Testis (tissue), 3 donors: ENCODE data around the gene CARD8. TPM values are rescaled to one million over a fixed set of nuclear protein-coding genes. Genes with fewer than 3 reads are reported as not detected.
A peak's percentile ranks its signal among the peaks of the same experiment; 100 is the strongest.

Experiments used
- DNase-seq: peaks from one replicate; pipeline ENCODE4 v3.0.0-alpha.2; 2019
- H3K27ac ChIP-seq, 2 donors: fragments of 200-600 bp; sonication (generic); one replicate each; pipeline ENCODE4 v1.5.1; 2019
- H3K27me3 ChIP-seq: fragments of 200-600 bp; sonication (generic); one replicate; pipeline ENCODE4 v1.5.1; 2019
- H3K36me3 ChIP-seq: fragments of 200-600 bp; sonication (generic); one replicate; pipeline ENCODE4 v1.5.1; 2017; ENCODE audit warnings: low read depth; ENCODE audit errors: missing control alignments
- H3K4me1 ChIP-seq: fragments of 200-600 bp; sonication (generic); one replicate; pipeline ENCODE4 v1.5.1; 2019
- H3K4me3 ChIP-seq, 2 donors: fragments of 200-600 bp; sonication (generic); one replicate each; pipeline ENCODE4 v1.5.1; 2017 to 2019
- H3K9me3 ChIP-seq: fragments of 200-600 bp; sonication (generic); one replicate; pipeline ENCODE4 v1.5.1; 2017
- CTCF ChIP-seq, 3 experiments: fragments of 450-650 bp in 2 of 3; fragments of 200-600 bp in 1 of 3; sonication (generic) in 1 of 3; IDR thresholded peaks; one replicate each; pipeline ENCODE4 v1.5.1; 2016 to 2019; ENCODE audit warnings: antibody characterized with exemption in 3 of 3, mild to moderate bottlenecking in 2 of 3, moderate library complexity in 1 of 3
- POLR2A ChIP-seq: fragments of 450-650 bp; IDR thresholded peaks from one replicate; pipeline ENCODE4 v1.6.1; 2017; ENCODE audit warnings: antibody characterized with exemption, mild to moderate bottlenecking, moderate library complexity
- WGBS, 2 donors: methylation state at CpG; one replicate each; pipeline ENCODE4 v1.1.5; 2018; 5-methylcytosine and 5-hydroxymethylcytosine counted together
- intact Hi-C: fragments of 100-400 bp; cut with DNase I; formaldehyde crosslinking; loops from one replicate; pipeline ENCODE4 v1.15.1; 2023; ENCODE audit warnings: low total_unique reads
- polyA plus RNA-seq: library from polyadenylated mRNA; stranded (reverse); fragments of 350-450 nt; fragmentation: Illumina TruSeq; extraction: RNeasy Lipid Tissue Mini Kit (QIAGEN cat#74804); gene quantifications from one replicate; pipeline ENCODE4 v1.2.3, GENCODE V29; 2014; ENCODE audit warnings: low read depth, low replicate concordance; ENCODE audit not compliant: insufficient read depth
- total RNA-seq, 2 donors: library from RNA; depleted of rRNA; stranded (reverse); fragments of >200 nt; gene quantifications; one replicate each; pipeline ENCODE4 v1.2.3, GENCODE V29; 2016

Gene CARD8
- total and polyA plus RNA-seq, 3 donors from 2014 or later, result 45.4 to 68.4 (median 53.9) TPM

- 0 to 1% methylated on average over 21 to 34 of the region's 34 CpGs for WGBS, 2 donors
- H3K27me3 ChIP-seq, result no peaks in the 10 kb centered on the region
- no peak for TF ChIP-seq CTCF (IDR thresholded peaks at IDR 0.05)
- TF ChIP-seq POLR2A, result peak; percentile 10
- DNase-seq, result peak; percentile 97
- peaks cover 5% of the 10 kb centered on the region for H3K4me1 ChIP-seq
- H3K9me3 ChIP-seq, result no peaks in the 10 kb centered on the region
- H3K36me3 ChIP-seq, result no peaks in the 10 kb centered on the region
- intact Hi-C loops, result no loop called here
- H3K4me3 ChIP-seq, result peak overlapping the region; percentile 53 to 82
- H3K27ac ChIP-seq, result peak overlapping the region; percentile 42 to 59
Observed at GRCh38 chr19:48203794-48204628, 51.7 kb downstream of the CARD8 start.

- H3K9me3 ChIP-seq, result no peaks in the 10 kb centered on the region
- DNase-seq, result no peak
- H3K27ac ChIP-seq, result peak overlapping the region; percentile 42 to 51
- peak overlapping the region; percentile 53 to 82 for H3K4me3 ChIP-seq
- no peaks in the 10 kb centered on the region for H3K36me3 ChIP-seq
- 2 to 19% methylated on average over 5 of the region's 5 CpGs for WGBS, 2 donors
- no peaks in the 10 kb centered on the region for H3K27me3 ChIP-seq
- no peak for TF ChIP-seq POLR2A
- intact Hi-C loops, result no loop called here
- peaks cover 5% of the 10 kb centered on the region for H3K4me1 ChIP-seq
Observed at GRCh38 chr19:48203222-48203793, 52.4 kb downstream of the CARD8 start.

- Histone ChIP-seq H3K4me3 (no peak overlapping the region), H3K36me3 (no peaks in the 10 kb centered on the region), H3K27ac (no peak overlapping the region), H3K27me3 (no peaks in the 10 kb centered on the region), H3K4me1 (peaks cover 3% of the 10 kb centered on the region), H3K9me3 (no peaks in the 10 kb centered on the region)
- WGBS, 2 donors, result 34 to 48% methylated on average over 13 of the region's 13 CpGs
- intact Hi-C loops, result no loop called here
- no peak for DNase-seq
- TF ChIP-seq POLR2A (no peak), CTCF (IDR thresholded peaks at IDR 0.05) (no peak)
Observed at GRCh38 chr19:48196933-48197665, 58.6 kb downstream of the CARD8 start.

- Histone ChIP-seq H3K27ac (no peak overlapping the region), H3K4me3 (no peak overlapping the region), H3K36me3 (no peaks in the 10 kb centered on the region), H3K4me1 (peaks cover 3% of the 10 kb centered on the region), H3K9me3 (no peaks in the 10 kb centered on the region), H3K27me3 (no peaks in the 10 kb centered on the region)
- intact Hi-C loops, result no loop called here
- WGBS, 2 donors, result 54 to 75% methylated on average over 15 to 19 of the region's 23 CpGs
- no peak for TF ChIP-seq CTCF (IDR thresholded peaks at IDR 0.05)
- TF ChIP-seq POLR2A, result no peak
- DNase-seq, result no peak
Observed at GRCh38 chr19:48196321-48196763, 59.4 kb downstream of the CARD8 start.
